Activated CD8-positive, alpha-beta memory T cell treated with anti-CD3 and anti-CD28 coated beads, Interleukin-2, amount 50 U/mL, for 24 hours (primary cell): Measurements from ENCODE around the gene KATNB1.
"Not testable (repeated sequence)": the region's sequence is repeated elsewhere in the genome, so short reads cannot be mapped to it uniquely, and the experiment has no call there.

ENCODE experiments used
- DNase-seq: peaks from one replicate; pipeline ENCODE4 v3.0.0-alpha.2; 2020; ENCODE audit errors: extremely low read depth

The KATNB1 gene

GRCh38 chr16:57701759-57702371 lies 33.7 kb upstream of the KATNB1 start:
- DNase-seq: no peak

- DNase-seq: no peak
Measured at GRCh38 chr16:57703416-57704010, 32.1 kb upstream of the KATNB1 start.

GRCh38 chr16:57704011-57704904 lies 31.3 kb upstream of the KATNB1 start:
- DNase-seq: no peak

GRCh38 chr16:57704905-57705852 lies 30.4 kb upstream of the KATNB1 start:
- no peak for DNase-seq

GRCh38 chr16:57706717-57707116 lies 28.9 kb upstream of the KATNB1 start:
- no peak for DNase-seq

GRCh38 chr16:57707331-57707730 lies 28.2 kb upstream of the KATNB1 start:
- no peak for DNase-seq

- no peak for DNase-seq
Measured at GRCh38 chr16:57708168-57708567, 27.4 kb upstream of the KATNB1 start.

GRCh38 chr16:57709663-57710062 lies 25.9 kb upstream of the KATNB1 start:
- DNase-seq: no peak

- no peak for DNase-seq
Measured at GRCh38 chr16:57711346-57711745, 24.2 kb upstream of the KATNB1 start.

- no peak for DNase-seq
Measured at GRCh38 chr16:57711993-57712392, 23.6 kb upstream of the KATNB1 start.

- not testable (repeated sequence) for DNase-seq
Measured at GRCh38 chr16:57712569-57712968, 23.0 kb upstream of the KATNB1 start.

GRCh38 chr16:57713596-57713995 lies 22.0 kb upstream of the KATNB1 start:
- DNase-seq: no peak

- no peak for DNase-seq
Measured at GRCh38 chr16:57714047-57714446, 21.5 kb upstream of the KATNB1 start.

GRCh38 chr16:57720142-57720575 lies 15.4 kb upstream of the KATNB1 start:
- no peak for DNase-seq

GRCh38 chr16:57721356-57722209 lies 14.0 kb upstream of the KATNB1 start:
- no peak for DNase-seq

GRCh38 chr16:57722210-57722499 lies 13.4 kb upstream of the KATNB1 start:
- DNase-seq: no peak

GRCh38 chr16:57722651-57723050 lies 12.9 kb upstream of the KATNB1 start:
- no peak for DNase-seq

GRCh38 chr16:57723170-57723569 lies 12.4 kb upstream of the KATNB1 start:
- no peak for DNase-seq

GRCh38 chr16:57724531-57724930 lies 11.0 kb upstream of the KATNB1 start:
- DNase-seq: no peak

GRCh38 chr16:57725151-57725550 lies 10.4 kb upstream of the KATNB1 start:
- no peak for DNase-seq

GRCh38 chr16:57725554-57725953 lies 10.0 kb upstream of the KATNB1 start:
- no peak for DNase-seq
